Left lobe of liver (tissue), 2 donors: Measurements from ENCODE around the gene TTC16. TPM values are rescaled to one million over a fixed set of nuclear protein-coding genes. Genes with fewer than 3 reads are reported as not detected.

Experiments
- ATAC-seq: fragments of 200-7000 bp; cut with Tn5 transposase; one replicate; pipeline ENCODE4 v1.9.1; 2020; ENCODE audit warnings: mild to moderate bottlenecking, moderate library complexity
- DNase-seq: peaks from one replicate; pipeline ENCODE4 v3.0.0-alpha.2; 2020; ENCODE audit warnings: low spot score
- total RNA-seq: library from RNA; stranded (reverse); gene quantifications from one replicate; pipeline ENCODE4 v1.2.1, GENCODE V29; 2021
- donor health status: DM: no; HTN: no; CAD: no; lungs with moderate emphysema.
- donor health status: DM: no; HTN: yes; CAD: no.

Gene TTC16
- total RNA-seq, 1 donor from 2014 or later = not detected

GRCh38 chr9:127763918-127764384 lies 48.1 kb downstream of the TTC16 start:
- ATAC-seq (peak; percentile 71), DNase-seq (no peak)

- DNase-seq (no peak), ATAC-seq (no peak)
Observed at GRCh38 chr9:127765418-127765817, 49.5 kb downstream of the TTC16 start.

DNA sequence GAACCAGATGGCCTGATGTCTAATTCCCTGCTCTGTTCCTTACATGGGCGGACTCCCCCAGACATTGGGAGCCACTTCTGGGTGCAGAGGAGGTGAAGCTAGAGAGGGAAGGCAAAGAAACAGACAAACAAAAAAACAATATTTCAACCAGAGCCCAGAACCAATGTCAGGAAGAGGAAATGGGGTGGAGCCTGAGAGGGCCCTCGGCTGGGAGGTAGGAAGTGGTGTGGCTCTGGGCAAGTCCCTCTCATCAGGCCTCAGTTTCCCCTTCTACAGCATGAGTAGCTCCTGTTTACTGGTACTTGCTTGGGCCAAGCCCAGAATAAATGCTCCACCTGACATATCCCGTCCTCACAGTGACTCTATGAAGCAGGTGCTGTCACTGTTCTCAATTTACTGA lies 51.5 kb downstream of the TTC16 start:
- ATAC-seq = no peak

GRCh38 chr9:127767909-127768331 lies 52.0 kb downstream of the TTC16 start:
- DNase-seq = no peak
- ATAC-seq = no peak

More for the DNA sequence above, 51.5 kb downstream of the TTC16 start:
- no peak for DNase-seq

- ATAC-seq = no peak
- no peak for DNase-seq
Observed at GRCh38 chr9:127768698-127769097, 52.8 kb downstream of the TTC16 start.

DNA sequence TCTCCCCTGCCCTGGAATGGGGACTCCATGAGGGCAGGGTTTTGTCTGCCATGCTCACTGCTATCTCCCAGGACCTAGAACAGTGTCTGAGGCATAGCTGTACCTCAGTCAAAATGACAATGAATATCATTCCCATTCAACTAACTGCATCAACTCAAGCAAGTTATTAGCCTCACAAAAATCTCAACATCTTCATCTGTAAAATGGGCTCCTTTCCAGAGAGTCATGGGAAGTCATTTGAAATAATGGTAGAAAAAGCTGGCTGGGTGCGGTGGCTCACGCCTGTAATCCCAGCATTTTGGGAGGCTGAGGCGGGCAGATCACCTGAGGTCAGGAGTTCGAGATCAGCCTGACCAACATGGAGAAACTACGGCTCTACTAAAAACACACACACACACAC lies 53.2 kb downstream of the TTC16 start:
- ATAC-seq (no peak), DNase-seq (no peak)

GRCh38 chr9:127769929-127770582 lies 54.2 kb downstream of the TTC16 start:
- no peak for ATAC-seq
- no peak for DNase-seq

- ATAC-seq (no peak), DNase-seq (no peak)
Observed at GRCh38 chr9:127770583-127770904, 54.7 kb downstream of the TTC16 start.

DNA sequence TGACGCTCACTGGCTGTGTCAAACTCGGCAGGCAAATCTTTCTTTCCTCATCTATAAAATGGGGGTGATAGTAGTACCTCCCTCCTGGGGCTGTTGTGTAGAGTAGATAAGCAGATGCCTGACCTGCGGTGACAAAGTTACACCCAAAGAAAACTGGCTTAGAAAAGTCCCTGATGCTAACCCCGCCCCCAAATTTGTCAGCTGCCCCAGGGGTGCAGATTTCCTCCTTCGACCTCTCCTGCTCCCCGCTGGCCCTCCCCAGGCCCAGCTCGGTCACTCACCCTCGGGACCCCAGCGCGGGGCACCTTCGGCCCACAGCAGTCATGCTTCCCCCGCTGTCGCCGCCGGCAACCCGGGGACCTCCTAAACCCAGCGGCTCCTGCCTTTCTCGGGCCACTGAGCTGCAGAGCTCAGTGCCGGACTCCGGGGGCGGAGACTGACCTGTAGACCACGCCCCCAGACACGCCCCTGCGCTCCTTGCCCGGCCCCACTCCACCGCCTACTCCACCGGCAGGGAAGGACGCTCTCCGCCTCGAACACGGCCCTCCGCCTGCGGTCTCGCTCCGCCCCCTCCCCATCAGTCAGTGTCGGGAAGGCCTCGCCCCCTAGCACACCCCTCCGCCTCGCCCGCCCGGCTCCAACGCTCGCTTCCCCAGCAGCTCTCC lies 55.2 kb downstream of the TTC16 start:
- ATAC-seq (peak; percentile 98), DNase-seq (peak; percentile 99)

- ATAC-seq (no peak), DNase-seq (no peak)
Observed at GRCh38 chr9:127771570-127772189, 55.8 kb downstream of the TTC16 start.

GRCh38 chr9:127772603-127773002 lies 56.7 kb downstream of the TTC16 start:
- ATAC-seq (no peak), DNase-seq (no peak)

DNA sequence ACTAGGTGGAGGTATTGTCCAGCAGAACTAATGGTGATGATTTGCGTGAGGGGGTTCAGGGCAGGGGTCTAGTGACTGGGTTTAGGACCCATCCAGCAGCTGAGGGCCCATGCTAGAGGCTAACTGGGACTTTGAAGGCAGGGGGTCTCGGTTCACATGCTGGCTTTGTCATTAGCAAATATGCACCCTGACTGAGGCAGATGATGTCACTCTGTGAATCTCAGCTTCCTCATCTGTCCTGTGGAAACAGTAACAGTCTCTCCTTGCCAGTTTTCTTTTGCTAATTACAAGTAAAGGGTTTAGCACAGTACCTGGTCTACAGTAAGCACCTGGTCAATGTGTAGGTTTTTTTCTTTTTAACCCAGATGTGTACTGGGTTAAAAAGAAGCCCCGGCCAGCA lies 57.4 kb downstream of the TTC16 start:
- ATAC-seq (no peak), DNase-seq (no peak)

DNA sequence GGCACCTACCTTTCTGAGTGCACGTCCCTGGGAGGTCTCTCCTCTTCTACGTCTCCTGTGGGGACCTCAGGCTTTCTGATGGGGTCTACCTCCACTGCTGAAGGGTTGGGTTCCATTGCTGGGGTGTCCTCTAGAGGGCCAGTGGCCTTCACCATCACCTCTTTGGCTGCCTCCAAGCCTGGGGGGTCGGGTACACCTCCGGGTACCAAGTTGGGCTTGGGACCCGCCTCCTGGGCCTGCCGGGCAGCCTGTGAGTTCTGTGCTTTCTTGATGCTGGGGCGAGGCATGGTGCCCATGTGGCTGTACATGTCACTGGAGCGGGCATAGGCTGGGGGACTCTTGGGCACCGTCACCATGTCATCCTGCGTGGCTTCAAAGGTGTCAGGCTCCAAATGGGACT lies 58.1 kb downstream of the TTC16 start:
- DNase-seq = no peak
- no peak for ATAC-seq

- DNase-seq (no peak), ATAC-seq (no peak)
Observed at GRCh38 chr9:127776195-127776923, 60.5 kb downstream of the TTC16 start.

- DNase-seq = no peak
- no peak for ATAC-seq
Observed at GRCh38 chr9:127776924-127777289, 61.0 kb downstream of the TTC16 start.

DNA sequence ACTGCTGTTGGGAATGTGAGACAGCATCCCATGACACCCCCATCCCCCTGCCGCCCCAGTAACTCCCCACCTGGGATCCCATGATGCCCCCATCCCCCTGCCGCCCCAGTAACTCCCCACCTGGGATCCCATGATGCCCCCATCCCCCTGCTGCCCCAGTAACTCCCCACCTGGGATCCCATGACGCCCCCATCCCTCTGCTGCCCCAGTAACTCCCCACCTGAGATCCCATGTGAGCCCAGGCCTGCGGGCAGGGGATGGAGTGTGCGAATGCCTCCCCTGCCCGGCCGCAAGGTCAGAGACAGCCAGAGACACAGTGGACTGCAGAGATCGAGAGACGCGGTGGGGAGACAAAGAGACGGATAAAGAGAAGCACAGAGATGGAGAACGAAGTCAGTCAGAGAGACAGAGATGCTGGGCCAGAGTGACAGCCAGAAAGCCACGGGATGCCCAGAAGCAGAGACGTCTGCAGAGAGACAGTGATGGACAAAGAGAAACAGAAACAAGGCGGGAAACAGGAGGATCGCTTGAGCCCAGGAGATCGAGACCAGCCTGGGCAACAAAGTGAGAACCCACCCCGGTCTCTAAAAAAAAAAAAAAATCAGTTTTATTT lies 61.6 kb downstream of the TTC16 start:
- ATAC-seq = no peak
- DNase-seq = no peak

DNA sequence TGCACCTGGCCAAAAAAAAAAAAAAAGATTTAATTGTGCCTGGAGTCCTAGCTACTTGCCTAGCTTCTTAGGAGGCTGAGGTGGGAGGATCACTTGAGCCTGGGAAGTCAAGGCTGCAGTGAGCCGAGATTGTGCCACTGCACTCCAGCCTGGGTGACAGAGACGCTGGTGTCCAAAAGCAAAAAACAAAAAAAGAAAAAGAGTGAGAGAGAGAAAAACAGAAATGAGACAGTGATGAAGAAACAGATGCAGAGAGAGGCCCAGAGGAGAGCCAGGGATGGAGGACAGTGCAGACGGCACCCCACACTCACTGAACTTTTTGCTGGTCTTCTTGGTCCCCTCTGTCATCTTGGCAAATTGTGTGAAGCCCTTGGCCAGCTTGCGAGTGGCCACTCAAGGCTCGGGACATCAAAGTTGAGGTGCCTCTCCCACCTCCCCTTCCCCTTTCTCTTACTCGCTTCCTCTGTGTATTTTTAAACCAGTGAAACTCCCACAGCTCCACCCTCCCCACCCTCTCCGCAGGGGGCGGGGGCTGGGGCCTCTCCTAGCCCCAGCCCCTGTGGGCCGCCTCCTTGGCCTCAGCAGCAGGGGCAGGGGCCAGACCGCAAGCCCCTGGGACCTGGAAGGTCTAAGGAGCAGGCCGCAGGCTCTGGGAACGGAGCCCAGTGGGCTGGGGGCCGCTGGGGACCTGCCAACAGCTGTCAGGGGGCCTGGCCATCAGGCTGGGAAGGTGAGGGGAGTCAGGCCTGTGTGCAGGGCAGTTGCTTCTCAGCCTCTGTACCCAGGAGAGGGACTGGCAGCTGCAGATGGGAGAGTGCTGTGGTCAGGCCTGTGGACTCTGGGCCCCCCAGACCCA lies 62.6 kb downstream of the TTC16 start, which contains the start of gene SH2D3C:
Gene SH2D3C (minus strand): TSS at position 387 of the 856 bp plus-strand sequence. CDS start 39 bp downstream, at position 348.
- peak; percentile 35 for ATAC-seq
- DNase-seq = no peak

- ATAC-seq (no peak), DNase-seq (no peak)
Observed at GRCh38 chr9:127779136-127779981, 63.5 kb downstream of the TTC16 start.
